ENCODE data around the gene DDIT3.

Gene DDIT3

DNA sequence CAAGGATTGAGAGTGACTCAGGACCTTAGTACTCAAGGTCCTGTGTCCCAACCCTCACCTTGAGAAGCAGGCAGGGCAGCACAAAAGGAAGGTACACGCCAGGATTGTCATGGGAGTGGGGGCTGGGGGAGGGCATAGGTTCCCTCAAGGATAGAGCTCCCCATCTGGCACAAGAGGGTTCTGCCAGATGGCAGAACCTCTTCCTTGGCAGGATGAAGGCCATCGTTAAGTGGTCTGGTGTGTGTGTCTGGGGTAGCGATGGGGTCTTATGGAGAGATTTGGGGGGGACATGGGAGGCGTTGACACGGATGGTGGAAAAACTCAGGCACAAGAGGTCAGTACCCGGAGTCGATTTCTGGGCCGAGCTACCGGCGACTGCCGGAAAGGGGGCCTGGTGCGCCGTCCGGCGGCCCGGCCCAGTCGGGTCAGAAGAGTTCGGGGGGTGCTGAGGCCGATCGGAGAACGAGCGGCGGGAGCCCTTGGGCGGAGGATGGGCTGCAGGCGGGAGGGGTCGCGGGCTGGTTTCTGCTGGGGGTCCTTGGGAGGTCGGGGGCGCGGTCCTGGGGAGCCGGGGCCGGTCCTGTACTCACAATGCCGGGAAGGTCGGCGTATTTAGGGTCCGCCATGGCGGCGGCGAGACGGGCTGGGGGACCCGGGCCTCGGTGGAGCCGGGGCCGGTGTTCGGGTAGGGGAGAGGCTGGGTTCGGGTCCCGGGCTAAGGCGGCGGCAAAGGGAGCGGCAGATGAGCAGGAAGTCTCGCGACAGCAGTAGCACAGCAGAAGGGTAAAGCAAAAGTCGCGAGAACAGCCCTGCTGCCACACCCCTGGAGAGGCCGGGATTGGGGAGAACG is 26.3 kb upstream of the DDIT3 start, which contains the start of gene DCTN2:
TSS of gene DCTN2 (minus strand) at position 755 of the 850 bp plus-strand sequence. CDS start at position 626, 129 bp downstream.
- DNase-seq, result peak; percentile 99

DNA sequence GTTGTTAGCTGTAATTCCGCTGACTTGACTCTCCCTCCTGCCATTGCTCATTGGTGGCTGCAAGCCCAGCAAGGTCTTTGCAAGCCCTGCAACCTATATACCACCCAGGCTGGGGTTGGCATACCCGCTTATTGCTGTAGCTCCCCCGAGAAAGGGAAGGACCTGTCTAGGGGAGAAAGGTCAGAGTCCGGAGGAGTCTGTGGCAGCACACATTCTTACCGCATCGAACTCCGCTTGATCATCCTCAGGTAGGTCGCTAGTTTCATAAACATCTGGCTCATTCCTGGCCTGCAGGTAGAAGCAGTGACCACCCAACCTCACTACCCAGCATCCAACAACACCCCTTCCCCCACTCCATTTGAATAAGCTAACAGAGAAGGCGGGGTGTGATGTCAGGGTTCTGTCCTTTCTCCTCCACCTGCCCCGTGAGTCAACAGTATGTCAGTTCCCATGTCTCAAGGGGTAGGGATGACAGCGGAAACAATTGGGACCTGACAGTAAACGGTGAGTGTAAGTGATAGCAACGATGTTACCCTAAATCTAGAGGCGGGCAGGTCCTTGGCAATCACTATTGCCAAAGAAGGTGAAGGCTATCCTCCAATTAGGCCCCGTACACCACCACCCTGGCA is 25.6 kb upstream of the DDIT3 start:
- DNase-seq, result no peak

DNA sequence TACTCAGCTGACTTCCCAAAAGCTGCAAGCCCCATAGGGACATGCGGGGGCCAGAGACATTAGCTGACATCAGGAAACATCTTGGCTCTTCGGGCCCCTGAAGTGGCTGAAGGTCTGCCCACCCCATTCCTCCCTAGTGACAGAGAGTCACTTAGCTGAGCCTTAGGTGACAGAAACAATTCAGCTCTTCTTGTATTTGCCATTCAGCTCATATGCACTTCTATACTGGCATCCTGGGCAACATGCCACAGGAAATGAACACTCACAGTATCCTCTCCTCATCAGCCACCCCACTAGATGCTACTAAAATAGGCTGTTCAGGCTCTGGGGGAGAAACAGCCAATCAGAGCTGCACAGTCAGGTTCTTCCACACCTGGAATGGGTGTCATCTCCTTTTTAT is 23.3 kb upstream of the DDIT3 start:
- no peak for DNase-seq

DNA sequence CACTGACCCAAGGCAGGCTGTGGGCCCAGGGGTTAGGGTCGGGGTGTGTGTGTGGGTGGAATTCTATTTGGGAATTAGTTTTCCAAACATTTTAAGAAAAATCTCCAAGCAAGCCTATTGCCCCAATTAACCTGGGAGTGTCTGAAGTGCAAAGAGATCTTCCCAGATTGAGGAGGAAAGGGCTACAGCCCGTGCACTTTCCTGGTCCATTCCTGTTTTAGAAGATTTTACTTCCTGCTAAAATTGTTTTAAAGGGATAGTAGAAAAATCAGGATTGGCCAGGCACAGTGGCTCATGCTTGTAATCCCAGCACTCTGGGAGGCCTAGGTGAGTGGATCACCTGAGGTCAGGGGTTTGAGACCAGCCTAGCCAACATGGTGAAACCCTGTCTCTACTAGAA is 21.4 kb upstream of the DDIT3 start:
- DNase-seq, result no peak

DNA sequence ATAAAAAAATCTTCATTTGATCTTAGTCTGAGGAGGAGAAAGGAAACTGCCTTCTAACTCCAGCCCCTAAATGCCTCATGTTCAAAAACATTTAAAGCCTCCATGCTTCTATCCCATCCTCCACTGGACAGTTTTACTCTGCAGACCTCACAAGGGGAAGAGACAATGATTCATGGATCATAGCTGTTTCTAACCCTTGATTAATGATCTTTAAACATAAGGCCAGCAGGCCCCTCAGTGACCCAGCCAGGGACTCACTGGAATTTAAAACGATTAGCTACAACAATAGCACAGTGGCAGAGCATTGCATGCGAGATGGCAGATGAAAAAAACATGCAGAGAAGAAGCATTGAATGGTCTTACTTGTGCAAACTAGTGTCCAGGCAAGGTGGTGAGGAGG is 20.7 kb upstream of the DDIT3 start:
- DNase-seq, result peak; percentile 26

DNA sequence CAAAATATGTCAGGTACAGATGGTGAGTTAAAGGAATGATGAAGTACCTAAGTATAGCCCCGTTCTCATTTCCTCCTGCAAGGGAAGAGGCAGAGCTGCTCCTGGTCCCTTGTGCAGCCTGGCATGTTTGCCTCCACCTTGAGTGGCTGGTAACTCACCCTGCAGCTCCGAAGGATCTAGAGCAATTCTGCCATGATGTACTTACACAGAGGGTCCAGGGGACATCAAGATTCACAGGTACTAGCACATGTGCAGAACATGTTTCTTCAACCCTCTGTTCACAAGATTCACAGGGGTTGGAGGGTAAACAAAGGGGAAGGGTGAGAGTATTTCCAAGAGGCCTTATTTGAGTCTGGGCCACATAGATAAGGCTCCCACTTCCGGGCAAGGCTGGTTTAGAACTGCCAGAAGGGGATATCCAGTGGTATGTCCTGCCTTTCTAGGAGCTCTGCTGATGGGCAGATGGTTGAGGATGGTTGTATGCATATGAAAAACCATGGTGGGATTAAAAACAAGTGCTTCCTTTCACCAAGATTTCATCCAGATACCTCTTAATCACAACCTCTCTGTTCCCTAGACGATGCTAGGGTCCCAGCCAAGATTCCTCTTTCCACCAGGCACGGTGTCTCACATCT is 18.9 kb upstream of the DDIT3 start:
- no peak for DNase-seq

DNA sequence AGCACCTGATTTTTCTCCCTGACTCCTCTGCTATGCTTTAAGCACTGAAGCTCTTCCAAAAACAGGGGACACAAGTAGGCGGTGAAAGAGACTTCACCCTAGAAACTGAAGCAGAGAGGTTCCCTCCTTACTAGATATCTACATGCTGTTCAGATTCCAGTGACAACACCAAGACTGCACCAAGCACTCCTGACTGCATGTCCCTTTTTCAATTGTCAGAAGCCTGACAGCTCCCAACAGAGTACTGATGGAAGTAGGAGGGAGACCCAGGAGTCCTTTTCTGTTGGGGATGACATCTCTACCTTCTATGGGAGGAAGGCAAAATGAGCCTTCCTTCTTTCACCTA is 16.3 kb upstream of the DDIT3 start:
- no peak for DNase-seq

DNA sequence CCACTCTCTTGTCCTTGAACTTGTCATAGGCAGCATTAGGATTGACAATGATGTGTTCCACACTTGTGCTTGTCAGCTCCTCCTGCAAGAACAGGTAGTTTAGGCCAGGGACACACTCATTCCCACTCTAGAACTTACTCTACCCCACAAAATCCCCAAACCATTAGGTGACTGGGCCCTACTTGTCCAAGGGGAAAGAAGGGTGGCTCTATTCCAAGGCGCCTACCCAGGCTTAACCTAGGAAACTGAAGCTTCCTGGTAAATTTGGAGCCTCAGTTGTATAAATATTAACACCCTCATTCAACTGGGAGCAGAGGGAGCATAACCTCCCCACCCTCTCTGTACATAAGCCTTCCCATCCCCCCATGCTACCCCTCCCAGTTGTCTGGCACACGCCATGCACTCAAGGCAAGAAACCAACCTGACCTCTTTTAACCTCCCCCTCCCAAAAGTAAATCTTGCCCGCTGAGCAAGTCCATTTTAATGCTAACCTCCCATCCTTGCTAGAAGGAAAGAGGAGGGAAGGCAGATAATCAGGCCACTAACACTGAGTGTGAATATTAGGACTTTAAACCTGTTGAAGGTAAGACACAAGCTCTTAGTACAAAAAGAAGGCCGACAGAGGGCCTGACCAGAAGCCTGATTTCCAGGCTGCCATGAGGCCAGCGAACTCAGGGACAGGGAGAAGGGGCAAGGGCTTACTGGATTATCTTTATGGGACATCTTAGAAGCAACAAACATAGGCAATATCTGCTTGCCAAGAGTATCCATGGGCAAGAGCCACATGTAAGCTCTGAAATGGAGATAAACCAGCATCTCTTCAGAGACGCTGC is 15.7 kb upstream of the DDIT3 start:
- no peak for DNase-seq

DNA sequence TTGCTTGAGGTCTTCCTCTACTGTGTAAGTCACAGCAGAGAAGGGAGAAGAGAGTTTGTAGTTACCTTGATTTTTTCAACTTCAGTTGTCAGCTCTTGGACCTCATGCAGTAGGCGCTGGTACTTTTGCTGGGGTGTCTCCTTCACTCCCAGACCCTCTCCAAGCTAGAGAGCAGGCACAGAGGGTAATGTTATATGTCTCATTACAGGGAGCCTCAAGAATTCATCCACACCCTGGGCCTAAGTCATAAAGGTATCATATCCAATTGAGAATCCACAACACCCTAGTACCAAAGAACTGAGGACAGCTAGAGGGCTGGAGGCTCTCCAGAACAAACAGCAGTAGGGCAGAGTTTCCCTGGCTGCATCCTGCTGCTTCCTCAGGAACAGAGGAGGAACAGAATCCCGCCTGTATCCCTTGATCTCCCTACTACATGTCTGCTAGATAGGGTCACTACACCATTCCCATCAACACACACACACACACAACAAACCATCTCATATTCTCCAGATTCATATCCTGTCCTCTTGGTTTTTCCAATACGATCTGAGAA is 14.8 kb upstream of the DDIT3 start:
- DNase-seq, result no peak

DNA sequence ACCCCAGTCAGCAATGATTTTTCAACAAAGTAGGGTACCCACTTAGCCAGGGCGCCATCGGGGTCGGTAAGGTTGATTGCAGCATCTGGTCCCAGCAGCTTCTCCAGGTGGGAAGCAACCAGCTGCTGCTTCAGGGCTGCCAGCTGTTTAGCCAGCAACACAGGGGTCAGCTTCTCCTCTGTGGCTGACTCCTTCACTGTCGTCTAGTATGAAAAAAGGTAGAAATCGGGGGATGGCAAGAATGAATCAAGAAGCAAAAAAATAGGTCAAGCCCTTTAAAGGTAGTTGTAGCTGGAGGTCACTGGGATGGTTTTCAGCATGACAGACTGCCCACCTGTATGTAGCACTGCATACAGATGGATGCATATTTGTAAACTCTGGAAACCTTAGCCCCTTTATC is 13.9 kb upstream of the DDIT3 start:
- no peak for DNase-seq

DNA sequence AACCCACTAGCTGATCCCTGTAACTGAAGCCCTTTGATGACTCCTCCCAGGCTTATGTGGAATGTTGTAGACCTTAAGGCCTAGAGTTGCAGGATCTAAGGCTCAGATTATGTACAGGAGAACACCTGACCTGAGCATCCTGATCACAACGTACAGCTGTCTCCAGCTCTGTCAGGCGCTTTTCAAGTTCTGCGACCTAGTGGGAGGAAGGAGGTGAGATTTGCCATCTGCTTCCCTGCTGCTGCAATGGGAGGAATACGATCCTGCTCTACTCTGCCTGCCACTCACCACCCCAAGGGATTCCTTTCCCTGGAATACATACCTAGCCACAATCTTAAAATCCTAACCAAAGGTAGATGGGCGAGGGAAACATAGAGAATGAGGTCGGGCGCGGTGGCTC is 12.8 kb upstream of the DDIT3 start:
- no peak for DNase-seq

DNA sequence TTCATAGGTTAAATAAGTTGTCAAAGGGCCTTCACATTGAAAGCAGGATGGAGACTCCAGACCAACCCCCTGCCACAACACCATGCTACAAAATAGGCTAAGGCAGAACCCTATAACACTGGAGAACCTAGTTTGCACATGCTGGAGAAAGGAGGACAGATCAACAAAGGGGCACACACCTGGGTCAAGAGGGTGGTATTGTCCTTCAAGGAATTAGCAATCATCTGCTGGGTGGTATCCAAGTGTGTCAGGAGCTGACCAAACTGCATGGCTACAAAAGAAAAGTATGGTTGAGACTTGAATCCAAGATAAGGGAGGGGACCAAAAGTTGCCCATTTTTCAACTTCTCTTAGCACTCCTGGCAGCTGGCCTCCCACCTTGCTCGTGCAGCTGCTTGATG is 11.5 kb upstream of the DDIT3 start:
- DNase-seq, result no peak

DNA sequence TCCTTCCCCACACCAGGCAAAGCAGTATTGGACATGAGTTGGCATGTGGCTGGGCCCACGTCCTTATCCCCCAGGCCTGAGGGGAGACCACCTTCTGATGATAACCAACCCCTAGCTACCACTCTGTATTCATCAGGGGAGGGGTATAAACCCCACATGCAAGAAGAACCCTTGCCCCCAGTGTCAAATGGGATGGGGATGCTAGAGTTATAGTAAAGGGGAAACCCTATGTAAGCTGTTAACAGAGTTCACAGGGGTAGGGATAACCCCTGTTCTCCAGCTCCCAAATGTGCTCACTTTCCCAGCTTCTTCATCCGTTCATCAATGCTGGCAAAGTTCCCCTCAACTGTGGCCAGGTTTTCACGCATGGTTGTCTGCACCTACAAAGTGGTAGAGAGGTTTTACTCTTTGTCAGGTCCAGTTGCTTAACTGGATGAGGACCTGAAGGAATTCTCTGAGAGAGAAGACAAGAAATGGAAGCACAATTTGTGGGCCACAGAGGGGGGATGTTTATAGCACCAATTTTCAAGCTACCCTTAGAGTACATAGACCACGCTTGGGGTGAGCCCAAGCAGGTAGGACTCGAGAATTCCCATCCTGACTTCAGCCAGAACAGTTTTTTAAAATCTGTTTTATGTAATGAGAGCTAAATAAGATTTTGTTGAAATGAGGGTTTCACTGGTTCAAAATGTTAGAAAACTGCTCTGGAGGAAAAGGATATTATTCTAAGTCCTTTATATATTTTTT is 10.3 kb upstream of the DDIT3 start:
- DNase-seq, result no peak

DNA sequence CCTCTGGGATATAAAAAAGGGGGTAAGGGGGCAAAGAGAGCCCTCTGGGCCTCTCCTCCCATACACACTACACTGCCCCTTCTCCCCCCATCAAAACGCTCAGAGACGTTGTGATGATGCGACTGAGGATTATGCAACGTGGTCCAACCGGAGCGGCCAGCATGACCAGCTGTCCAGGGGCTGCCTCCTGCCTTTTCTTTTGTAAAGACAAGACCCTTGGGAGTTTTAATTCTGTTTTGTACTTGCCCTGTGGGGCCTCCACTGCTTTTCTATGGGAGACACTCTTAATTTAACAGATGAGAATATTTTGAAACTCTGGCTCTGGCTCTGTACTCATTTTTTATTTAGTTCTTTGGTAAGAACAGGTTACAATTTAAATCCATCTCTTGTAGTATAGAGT is 9.5 kb upstream of the DDIT3 start:
- no peak for DNase-seq

DNA sequence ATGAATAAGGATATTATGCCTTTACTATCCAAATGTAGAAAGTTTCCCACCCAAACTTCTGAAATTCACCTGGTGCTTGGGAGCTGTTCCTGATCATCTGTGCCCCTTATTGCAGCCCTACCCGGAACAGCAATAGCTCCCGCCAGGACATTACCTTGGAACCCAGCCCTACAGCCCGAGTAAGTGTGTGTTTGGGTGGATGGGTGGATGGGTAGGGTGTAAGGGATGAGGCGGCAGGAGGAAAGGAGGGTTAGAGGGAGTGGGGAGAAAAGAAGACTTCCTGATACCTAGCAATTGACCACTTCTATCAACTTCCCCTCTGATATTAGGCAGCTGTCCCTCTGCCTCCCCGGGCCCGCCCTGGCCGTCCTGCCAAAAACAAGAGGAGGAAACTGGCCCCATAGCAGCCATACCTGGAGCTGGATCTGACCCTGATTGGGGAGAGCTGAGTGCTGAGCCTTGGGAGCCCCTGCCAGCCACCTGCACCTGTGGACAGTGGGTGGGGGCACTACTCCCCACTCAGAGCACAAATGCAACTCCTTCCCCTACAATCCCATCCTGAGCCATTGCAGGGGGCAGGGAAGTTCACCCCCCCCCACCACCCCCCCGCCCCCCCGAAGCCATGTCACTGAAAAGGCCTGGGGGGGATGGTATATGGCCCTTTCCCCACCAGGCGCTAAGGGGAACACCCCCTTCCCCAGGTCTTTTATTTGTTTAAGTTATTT is 8.7 kb upstream of the DDIT3 start:
- DNase-seq, result no peak

DNA sequence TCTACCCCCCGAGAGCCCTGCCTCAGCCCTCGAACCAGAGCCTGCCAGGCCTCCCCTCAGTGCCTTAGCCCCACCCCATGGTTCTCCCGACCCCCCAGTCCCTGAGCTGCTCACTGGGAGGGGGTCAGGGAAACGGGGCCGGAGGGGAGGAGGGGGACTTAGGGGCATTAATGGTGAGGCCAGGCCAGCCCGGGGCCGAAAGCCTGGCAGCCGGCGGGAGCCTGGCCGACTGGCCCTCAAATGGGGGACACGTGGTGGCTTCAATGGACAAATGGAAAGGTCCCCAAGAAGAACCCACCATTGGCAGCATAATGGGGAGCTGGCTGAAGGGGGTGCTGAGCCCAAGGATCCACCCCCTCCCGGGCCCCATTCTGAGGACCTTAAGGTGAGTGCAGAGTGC is 7.9 kb upstream of the DDIT3 start:
- no peak for DNase-seq

DNA sequence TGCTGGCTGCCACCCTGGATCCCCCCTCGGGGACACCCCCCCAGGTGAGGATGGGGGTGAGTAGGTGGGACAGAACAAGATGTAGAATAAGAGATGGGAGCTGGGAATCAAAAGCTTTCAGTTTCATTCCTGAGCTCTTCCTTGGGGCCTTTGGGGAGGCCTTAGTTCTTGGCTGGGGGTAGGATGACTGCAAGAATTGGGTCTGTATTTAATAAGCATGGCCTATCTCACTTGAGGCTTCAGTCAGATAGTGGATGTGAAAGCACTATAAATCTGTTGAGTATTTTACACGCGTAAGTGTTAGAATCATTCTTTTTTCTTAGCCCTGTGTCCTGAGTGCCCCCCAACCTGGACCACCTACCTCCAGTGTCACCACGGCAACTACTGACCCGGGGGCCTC is 6.9 kb upstream of the DDIT3 start:
- no peak for DNase-seq

DNA sequence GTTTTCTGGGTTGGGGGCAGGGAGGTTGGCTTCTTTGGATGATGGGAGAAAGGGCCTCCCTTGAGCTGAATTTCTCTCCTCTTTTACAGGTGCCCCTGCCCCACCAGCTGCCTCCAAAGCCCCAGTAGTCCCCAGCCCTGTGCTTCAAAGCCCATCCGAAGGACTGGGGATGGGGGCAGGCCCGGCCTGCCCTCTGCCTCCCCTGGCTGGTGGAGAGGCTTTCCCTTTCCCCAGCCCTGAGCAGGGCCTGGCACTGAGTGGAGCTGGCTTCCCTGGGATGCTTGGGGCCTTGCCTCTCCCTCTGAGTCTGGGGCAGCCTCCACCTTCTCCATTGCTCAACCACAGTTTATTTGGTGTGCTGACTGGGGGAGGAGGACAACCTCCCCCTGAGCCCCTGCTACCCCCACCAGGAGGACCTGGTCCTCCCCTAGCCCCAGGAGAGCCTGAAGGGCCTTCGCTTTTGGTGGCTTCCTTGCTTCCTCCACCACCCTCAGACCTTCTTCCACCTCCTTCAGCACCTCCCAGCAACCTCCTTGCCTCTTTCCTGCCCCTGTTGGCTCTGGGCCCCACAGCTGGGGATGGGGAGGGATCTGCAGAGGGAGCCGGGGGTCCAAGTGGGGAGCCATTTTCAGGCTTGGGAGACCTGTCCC is 6.3 kb upstream of the DDIT3 start:
- no peak for DNase-seq

DNA sequence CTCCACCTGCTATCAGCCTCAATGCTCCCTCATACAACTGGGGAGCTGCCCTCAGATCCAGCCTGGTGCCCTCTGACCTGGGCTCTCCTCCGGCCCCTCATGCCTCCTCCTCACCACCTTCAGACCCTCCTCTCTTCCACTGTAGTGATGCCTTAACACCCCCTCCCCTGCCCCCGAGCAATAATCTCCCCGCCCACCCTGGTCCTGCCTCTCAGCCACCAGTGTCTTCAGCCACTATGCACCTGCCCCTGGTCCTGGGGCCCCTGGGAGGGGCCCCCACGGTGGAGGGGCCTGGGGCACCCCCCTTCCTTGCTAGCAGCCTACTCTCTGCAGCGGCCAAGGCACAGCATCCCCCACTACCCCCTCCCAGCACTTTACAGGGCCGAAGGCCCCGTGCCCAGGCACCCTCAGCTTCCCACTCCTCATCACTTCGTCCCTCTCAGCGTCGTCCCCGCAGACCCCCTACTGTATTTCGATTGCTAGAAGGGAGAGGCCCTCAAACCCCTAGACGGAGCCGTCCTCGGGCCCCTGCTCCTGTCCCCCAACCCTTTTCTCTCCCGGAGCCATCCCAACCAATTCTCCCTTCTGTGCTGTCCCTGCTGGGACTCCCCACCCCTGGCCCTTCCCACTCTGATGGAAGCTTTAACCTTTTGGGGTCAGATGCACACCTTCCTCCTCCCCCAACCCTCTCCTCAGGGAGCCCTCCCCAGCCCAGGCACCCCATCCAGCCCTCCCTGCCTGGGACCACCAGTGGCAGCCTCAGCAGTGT is 5.5 kb upstream of the DDIT3 start:
- DNase-seq, result no peak
